Fibroblast of skin of abdomen (primary cell): ENCODE data around the gene MCMBP.
A peak's percentile ranks its signal among the peaks of the same experiment; 100 is the strongest.
"Not testable (repeated sequence)": the region's sequence is repeated elsewhere in the genome, so short reads cannot be mapped to it uniquely, and the experiment has no call there.

Experiments
- DNase-seq: peaks from one replicate; pipeline ENCODE4 v3.0.0-alpha.2; 2013

MCMBP gene

GRCh38 chr10:119878524-119878923, 5.9 kb upstream of the MCMBP start:
- DNase-seq = no peak

- peak; percentile 89 for DNase-seq
Measured at GRCh38 chr10:119872860-119873681, 428 bp upstream of the MCMBP start.

GRCh38 chr10:119871881-119872609, 598 bp downstream of the MCMBP start:
- DNase-seq = no peak

DNA sequence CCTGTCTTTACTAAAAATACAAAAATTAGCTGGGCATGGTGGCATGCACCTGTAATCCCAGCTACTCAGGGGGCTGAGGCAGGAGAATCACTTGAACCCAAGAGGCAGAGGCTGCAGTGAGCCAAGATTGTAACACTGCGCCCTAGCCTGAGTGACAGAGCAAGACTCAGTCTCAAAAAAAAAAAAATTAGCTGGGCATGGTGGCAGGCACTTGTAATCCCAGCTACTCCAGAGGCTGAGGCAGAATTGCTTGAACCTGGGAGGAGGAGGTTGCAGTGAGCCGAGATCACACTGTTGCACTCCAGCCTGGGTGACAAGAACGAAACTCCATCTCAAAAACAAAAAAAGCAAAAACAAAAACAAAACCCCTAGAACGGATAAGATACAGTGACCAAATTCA, 3.2 kb downstream of the MCMBP start:
- DNase-seq = not testable (repeated sequence)

GRCh38 chr10:119867317-119867716, 5.3 kb downstream of the MCMBP start:
- DNase-seq = no peak

- no peak for DNase-seq
Measured at GRCh38 chr10:119865699-119866240, 6.9 kb downstream of the MCMBP start.

DNA sequence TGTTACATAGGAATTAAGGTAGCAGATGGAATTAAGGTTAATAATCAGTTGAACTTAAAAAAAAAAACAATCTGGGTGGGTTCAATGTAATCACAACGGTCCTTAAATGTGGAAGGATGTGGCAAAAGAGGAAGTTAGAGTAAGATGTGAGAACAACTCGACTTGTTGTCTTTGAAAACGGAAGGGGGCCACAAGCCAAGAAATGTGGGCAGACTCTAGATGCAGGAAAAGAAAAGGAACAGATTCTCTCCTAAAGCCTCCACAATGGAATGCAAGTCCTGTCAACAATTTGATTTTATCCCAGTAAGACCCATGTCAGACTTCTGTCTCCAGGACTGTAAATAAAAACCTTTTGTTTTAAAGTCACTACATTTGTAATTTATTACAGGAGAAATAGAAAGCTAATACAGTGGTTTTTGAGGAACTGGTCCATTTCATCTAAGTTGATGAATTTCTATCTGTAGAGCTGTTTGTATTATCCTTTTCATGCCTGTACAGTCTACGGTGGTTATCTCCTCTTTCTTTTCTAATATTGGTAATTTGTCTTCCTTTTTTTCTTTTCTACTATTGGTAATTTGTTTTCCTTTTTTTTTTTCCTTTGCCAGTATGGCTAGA, 8.6 kb downstream of the MCMBP start:
- DNase-seq = no peak

DNA sequence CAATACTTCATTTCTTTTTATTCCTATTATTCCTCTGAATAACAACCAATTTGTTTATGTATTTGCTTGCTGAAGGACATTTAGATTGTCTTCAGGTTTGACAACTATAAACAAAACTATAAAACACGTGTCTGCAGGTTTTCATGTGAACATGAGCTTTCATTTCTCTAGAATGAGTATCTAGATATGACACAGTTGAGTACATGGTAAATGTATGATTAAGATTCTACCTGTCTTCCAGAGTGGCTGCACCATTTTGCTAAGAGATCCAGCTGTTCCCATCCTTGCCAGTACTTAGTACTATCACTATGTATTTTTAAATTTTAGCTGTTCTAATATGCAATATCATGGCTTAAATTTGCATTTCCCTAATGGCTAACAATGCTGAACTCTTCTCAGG, 10.1 kb downstream of the MCMBP start:
- no peak for DNase-seq

GRCh38 chr10:119860866-119861607, 11.6 kb downstream of the MCMBP start:
- DNase-seq = no peak

- DNase-seq = peak; percentile 33
Measured at GRCh38 chr10:119859420-119860258, 13.0 kb downstream of the MCMBP start.

GRCh38 chr10:119858063-119858462, 14.6 kb downstream of the MCMBP start:
- no peak for DNase-seq

DNA sequence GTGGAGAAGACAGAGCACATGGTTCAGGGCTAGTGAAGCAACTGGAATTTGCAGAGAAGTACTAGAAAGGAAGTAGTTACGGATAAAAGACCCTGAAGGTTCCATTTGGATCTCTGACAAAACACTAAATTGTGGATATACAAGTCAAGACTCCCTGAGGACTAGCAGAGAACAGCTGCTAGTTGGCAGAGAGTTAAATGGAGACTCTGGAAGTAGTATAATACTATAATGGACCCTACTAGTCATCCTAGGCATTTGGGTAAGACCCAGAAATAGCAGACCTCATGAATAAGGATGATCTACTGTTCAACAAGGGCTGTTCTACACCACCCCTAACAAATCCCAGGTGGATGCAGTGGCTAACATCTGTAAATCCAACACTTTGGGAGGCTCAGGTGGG, 19.1 kb downstream of the MCMBP start:
- DNase-seq = no peak

GRCh38 chr10:119852822-119853221, 19.8 kb downstream of the MCMBP start:
- DNase-seq = no peak

DNA sequence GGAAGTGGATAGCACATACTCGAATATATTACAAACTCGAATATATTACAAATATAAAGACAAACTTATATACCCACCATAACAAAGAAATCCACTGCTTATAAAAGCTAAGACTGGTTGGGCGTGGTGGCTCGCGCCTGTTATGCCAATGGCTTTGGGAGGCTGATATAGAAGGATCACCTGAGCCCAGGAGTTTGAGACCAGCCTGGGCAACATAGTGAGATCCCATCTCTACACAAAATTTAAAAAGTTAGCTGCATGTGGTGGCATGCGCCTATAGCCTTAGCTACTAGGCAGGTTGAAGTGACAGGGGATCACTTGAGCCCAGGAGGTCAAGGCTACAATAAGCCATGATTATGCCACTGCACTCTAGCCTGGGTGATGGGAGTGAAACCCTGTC, 20.4 kb downstream of the MCMBP start:
- DNase-seq = no peak

DNA sequence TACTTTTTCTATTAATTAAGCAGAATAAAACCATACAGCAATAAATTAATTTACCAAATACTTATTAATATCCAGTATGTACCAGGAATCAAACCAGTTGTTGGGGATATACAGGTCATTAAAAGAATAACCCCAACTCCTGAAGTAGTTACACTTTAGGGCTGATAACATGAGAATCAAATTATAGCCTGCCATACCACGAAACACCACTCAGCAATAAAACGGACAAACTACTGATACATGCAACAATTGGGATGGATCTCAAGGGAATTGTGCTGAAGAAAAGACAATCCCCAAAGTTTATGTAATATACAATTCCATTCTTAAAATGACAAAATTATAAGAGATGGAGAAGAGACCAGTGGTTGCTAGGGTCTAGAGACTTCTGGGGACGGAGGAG, 22.7 kb downstream of the MCMBP start:
- peak; percentile 28 for DNase-seq

- DNase-seq = peak; percentile 87
Measured at GRCh38 chr10:119849031-119849789, 23.4 kb downstream of the MCMBP start.

DNA sequence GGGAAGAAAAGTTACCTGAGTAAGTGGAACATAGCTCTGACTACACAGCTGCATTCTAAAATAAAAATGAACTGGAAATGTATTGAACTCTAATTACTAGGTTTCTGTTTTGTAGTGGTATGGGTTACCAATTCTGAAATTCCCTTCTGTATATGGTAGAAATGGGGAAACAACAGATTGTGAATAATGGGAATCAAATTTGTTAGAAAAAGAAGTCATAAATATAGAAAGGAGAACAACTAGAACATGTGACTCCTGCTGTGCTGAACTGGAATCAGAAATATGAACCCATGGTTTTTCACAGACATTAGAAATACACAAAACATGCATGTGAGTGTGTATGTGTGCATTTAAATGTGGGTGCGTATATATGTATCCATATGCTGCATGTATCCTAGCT, 27.0 kb downstream of the MCMBP start:
- DNase-seq = no peak

- DNase-seq = no peak
Measured at GRCh38 chr10:119834188-119834587, 38.5 kb downstream of the MCMBP start.

DNA sequence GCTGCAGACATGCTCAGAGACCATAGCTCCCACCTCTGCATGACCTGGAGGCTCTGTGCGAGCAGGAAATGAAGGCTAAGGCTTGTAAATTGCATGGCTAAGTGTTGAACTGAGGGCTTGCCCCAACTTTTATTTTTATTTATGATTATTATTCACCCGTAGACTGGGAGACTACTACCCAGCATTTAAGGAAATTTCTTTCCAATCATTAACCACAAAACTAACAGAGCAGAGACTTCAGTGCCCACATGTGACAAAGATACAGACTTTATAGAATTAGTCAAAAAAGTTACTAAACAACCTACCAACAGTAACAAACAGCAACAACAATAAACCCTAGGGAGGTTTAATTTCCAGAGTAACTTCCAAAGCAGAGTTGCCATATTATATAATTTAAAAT, 39.7 kb downstream of the MCMBP start:
- DNase-seq = no peak

- no peak for DNase-seq
Measured at GRCh38 chr10:119831656-119832055, 41.0 kb downstream of the MCMBP start.

- no peak for DNase-seq
Measured at GRCh38 chr10:119830851-119831250, 41.8 kb downstream of the MCMBP start.
